AG09309 (cell line): Measurements from ENCODE around the gene GRID2IP.

Experiments used
- DNase-seq: peaks from one replicate; pipeline ENCODE4 v3.0.0-alpha.2; 2010; ENCODE audit warnings: low read depth
- H3K4me3 ChIP-seq: 2 replicates; pipeline ENCODE4 v1.5.1; 2011; ENCODE audit warnings: mild to moderate bottlenecking, low read depth, low read length, moderate library complexity; ENCODE audit not compliant: control insufficient read depth
- TF ChIP-seq, protein P1 (sequence below): IDR thresholded peaks from 2 replicates; pipeline ENCODE4 v1.5.1; 2011; ENCODE audit warnings: mild to moderate bottlenecking, low read depth, low read length, inconsistent platforms; ENCODE audit not compliant: insufficient read depth, control insufficient read depth; ENCODE audit errors: missing control alignments

GRID2IP gene

DNA sequence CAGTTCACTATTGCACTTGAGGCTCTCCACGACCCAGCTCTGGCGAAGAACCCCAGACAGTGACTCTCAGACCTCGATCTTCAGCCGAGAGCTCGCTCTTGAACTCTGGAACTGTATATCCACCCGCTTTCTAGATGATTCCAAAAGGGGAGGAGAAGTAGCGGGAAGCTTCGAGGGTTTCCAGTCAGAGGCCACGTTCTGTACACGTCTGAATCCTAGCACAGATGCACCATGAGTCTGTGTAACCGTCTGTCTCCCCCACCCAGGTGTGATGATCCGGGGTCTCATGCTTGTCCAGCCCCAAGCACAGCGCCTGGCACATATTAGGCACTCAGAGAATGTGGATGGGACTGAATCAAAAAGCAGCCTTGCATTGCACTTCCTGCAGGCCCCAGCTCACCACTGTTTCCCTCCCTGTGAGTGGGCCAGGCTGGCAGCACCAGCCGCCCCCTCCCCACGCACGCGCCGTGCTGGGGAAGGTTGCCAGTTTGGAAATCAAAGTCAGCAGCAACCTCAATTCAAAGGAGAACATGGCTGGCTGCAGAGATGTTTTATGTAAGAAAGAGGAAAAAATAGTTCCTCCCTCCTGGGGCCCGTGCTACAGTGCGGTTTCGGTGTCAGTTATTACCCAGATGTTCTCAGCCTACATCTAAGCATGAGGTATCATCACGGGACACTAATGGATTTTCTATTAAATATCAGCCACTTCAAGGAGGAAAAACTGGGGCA is 5.7 kb downstream of the GRID2IP start:
- DNase-seq: no peak
- H3K4me3 ChIP-seq: no peak overlapping the region
- TF ChIP-seq, protein P1, sequence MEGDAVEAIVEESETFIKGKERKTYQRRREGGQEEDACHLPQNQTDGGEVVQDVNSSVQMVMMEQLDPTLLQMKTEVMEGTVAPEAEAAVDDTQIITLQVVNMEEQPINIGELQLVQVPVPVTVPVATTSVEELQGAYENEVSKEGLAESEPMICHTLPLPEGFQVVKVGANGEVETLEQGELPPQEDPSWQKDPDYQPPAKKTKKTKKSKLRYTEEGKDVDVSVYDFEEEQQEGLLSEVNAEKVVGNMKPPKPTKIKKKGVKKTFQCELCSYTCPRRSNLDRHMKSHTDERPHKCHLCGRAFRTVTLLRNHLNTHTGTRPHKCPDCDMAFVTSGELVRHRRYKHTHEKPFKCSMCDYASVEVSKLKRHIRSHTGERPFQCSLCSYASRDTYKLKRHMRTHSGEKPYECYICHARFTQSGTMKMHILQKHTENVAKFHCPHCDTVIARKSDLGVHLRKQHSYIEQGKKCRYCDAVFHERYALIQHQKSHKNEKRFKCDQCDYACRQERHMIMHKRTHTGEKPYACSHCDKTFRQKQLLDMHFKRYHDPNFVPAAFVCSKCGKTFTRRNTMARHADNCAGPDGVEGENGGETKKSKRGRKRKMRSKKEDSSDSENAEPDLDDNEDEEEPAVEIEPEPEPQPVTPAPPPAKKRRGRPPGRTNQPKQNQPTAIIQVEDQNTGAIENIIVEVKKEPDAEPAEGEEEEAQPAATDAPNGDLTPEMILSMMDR: no peak

DNA sequence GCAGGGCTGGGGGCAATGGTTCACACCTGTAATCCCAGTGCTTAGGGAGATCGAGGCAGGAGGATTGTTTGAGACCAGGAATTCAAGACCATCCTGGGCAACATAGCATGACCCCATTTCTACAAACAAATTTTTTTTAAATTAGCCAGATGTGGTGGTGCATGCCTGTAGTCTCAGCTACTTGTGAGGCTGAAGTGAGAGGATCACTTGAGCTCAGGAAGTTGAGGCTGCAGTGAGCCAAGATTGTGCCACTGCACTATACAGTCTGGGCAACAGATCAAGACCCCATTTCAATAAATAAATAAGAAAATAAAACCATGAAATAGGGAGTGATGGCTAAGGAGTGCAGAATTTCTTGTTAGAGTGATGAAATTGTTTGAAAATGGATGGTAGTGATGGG is 8.9 kb downstream of the GRID2IP start:
- H3K4me3 ChIP-seq: no peak overlapping the region
- no peak for DNase-seq
- TF ChIP-seq, protein P1: no peak

DNA sequence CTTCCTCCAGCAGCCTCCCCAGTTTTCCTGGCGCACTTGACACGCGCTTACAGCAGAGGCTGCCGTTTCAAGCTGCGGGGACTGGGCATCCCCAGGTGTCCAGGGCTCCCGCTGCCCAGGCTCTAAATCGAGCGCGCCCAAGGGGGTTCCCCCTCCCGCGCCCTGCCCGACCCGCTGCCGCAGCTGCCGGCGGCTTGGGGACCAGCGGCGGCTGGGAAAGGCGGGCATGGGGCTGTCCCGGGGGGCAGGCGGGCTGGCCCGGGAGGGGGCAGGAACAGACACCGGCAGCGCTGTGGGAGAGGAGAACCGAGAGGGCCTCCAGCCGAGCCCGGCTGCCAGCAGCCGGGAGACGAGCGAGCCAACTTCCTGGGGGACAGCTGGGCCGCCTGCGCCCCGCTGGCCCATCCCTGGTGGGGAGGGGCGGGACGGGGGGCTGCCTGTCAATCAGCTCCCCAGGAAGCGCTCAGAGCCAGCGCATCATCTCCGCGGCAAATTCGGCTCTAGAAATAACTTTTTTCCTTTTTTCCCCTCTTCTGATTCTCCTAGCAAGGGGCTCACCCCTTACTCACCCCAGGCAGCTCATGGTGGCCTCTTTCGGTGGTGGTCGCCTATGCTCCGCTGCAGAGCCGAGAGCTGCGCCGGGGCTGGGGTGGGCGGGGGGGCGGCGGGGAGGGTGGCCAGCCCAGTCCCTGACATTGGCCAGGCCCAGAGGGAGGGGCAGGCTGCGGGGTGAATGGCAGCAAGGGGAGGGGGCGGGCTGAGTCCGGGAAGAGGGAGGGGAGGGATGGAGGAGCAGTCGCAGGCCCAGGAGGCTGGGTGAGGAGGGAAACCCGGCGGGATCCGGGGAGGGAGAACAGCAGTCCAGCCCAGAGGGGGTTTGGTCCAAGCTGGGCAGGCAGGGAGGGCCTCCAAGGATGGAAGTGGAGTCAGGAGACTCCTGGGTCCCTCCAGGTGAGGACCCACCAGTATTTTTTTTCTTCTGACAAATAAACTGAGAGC is 14.7 kb downstream of the GRID2IP start:
- TF ChIP-seq, protein P1: no peak
- no peak for DNase-seq
- no peak overlapping the region for H3K4me3 ChIP-seq

DNA sequence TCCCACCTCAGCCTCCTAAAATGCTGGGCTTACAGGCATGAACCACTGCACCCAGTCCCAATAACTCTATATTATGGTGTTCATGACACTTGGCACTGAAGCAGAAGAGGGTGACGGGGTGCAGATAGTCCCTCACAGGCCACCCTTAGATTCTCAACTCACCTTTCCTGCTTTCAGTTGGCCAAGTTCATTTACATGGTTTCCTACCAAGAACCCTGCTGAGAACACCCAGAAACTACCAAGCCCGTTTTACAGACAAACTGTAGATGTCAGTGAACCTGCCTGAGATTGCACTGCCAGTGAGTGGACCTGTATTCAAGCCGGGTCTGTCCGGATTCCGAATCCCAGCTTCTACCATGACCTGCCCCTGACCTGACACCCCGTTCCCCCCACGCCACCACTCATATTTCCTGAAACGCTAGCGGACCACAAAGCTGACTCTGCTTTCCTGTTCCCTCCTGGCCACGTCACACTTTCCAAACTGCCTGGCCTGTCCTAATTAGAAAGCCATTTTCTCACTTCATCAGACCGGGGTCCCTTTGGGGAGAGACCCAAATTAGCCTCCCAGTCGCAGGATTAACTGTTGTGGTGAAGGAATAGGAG is 17.3 kb downstream of the GRID2IP start:
- H3K4me3 ChIP-seq: no peak overlapping the region
- DNase-seq: no peak
- TF ChIP-seq, protein P1: no peak

DNA sequence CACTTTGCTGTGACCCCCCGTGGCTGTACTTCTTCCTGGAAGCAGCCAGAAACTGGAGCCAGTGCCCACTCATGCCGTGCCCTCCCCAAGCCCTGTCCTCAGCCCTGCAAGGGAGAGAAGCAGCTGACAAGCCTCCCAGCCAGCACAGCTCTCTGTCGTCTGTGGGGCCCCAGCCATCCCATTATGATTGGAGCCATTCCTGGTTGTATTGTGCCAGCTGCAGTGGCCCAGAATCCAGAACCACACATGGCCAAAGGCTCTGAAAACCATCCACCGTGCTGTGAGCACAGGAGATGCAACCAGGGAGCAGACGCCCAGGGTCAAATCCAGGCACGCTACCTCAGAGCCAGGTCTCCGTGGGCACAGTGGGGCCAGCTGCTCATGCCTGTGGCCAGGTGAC is 18.7 kb downstream of the GRID2IP start:
- DNase-seq: no peak
- TF ChIP-seq, protein P1: no peak
- no peak overlapping the region for H3K4me3 ChIP-seq

DNA sequence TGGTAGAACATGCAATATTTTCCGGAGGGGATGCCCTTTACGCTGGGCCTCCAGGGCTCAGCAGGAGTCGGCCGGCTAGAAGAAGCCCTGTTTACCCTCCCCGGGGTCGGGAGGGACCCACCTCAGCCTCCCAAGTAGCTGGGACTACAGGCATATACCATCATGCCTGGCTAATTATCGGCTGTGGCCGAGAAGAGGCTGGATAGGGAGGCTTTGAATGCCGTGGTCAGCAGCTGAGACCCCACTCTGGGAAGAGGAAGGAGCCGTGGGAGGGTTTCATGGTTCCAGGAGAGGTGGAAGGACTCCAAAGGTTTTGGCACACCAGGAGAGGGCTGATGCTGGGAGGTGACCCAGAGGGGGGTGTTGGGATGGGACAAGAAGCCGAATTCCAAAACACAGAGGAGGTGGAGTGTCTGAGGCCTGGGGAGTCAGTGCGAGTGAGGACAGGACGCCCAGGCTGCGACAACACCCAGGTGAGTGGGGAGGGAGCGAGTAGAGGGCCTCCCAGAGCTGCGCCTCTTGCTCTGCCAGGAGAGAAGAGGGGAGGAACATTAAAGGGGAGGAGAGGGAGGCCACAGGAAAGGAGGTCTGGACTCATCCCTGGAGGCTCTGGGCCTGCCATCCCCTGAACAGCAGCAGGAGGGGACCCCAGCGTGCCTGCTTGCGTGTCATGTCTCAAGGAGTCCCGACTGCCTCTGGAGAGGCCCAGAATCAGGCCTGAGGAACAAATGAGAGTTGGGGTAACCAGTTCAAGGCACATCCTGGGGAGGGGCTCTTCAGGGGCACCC is 19.6 kb downstream of the GRID2IP start:
- H3K4me3 ChIP-seq: no peak overlapping the region
- TF ChIP-seq, protein P1: no peak
- DNase-seq: no peak
